Jurkat, Clone E6-1 (cell line): ENCODE data around the gene ST6GALNAC2.

Experiments
- DNase-seq: peaks from one replicate; pipeline ENCODE4 v3.0.0-alpha.2; 2011; ENCODE audit warnings: low read depth, low spot score
- H3K4me3 ChIP-seq: 2 replicates; pipeline ENCODE4 v1.5.1; 2011; ENCODE audit warnings: mild to moderate bottlenecking, low read length, control low read depth, moderate library complexity

The ST6GALNAC2 gene

DNA sequence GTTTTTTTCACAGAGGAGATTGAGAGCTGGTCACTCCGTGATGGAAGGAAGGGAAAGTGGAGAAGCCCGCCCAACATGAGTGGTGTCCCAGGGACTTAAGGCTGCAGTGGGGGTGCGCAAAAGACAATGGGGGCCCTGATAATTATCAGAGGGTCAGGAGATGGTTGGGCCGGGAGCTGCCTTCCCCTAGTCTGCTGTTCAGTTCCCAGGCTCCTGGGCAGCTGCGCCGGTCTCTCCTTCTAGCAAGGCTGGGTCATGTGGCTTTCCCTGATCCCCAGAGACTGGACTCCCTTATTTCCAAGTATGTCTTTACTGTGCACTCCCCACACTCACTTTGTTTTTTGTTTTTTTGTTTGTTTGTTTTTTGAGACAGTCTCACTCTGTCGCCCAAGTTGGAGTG lies 64.4 kb downstream of the ST6GALNAC2 start:
- DNase-seq = no peak
- no peak overlapping the region for H3K4me3 ChIP-seq

DNA sequence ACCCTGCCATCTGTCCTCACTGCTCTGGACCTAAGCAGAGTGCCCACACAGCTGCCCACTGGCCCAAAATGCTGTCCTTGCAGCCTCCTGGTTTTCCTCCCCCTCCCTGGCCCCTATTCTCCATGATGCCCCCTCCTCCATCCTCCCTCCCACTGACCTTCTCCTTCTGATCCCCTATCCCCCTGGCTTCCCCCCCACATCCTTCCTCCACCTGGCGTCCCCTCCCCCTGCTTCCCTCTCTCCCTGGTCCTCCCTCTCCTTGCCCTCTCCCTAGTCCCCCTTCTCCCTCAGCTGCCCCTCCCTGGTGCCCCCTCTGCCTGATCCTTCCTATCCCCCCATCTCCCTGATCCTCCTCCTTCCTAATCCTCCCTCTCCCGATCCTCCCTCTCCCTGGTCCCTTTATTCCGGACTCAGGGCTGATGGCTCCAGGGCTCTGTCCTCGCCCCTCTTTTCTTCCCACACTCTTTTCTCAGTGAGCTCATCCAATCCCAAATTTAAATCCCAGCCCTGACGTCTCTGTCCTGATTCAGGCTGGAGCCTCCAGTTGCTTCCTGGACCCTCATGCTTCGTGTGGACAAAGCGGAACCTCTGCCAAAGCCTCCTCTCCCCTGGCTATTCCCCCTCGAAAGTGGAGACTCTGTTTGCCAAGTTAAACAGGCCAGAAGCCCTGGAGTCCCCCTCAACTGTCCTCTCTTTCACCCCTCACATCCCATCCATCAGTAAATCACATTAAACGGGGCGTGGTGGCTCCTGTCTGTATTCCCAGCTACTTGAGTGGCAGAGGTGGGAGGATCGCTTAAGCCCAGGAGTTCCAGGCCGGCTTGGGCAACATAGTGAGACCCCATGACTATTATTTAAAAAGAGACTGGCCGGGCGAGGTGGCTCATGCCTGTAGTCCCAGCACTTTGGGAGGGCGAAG lies 66.4 kb downstream of the ST6GALNAC2 start:
- no peak for DNase-seq
- no peak overlapping the region for H3K4me3 ChIP-seq

DNA sequence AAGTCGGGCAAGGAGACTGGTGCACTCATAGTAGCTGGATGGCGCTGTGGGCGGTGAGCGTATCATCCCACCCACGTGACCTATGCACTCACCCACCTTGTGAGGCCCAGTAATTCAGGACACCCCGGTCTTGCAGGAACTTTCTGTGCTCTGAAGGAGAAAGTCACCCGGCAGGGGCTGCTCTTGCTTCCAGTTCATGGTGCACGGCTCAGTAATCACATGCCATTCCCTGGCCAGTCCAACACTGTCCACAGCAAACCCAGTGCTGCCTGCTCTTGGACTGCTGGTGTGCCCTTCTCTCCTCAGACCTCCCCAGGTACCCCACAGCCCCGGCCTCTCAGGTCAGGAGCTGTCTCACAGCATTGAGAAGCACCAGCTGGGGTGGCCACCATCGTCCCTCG lies 68.0 kb downstream of the ST6GALNAC2 start:
- no peak overlapping the region for H3K4me3 ChIP-seq
- no peak for DNase-seq
